ENCODE data around the gene HLA-C.

GRCh38 chr6:31222496-31222895 lies 49.4 kb downstream of the HLA-C start:
- TF ChIP-seq ZFX (IDR thresholded peaks at IDR 0.05; ENCODE audit: borderline replicate concordance) (no peak), CTCF (IDR thresholded peaks at IDR 0.05) (no peak)

Measured in 22Rv1 (cell line).